ENCODE results near the gene ZNRF2.

ZNRF2 gene

GRCh38 chr7:30344513-30344912 is 60.1 kb downstream of the ZNRF2 start:
- H4K91ac ChIP-seq (ENCODE audit: low read depth, low read length, poor library complexity) = no peak overlapping the region
- no peak overlapping the region for H3K23ac ChIP-seq (ENCODE audit: low read depth, low read length, poor library complexity)
- H3K9ac ChIP-seq (ENCODE audit: low read depth, low read length, poor library complexity) = no peak overlapping the region
- no peak overlapping the region for H2AFZ ChIP-seq (ENCODE audit: low read length)
- H3K27ac ChIP-seq (replicated peaks; ENCODE audit: low read length) = no peak overlapping the region
- H3K9me3 ChIP-seq (replicated peaks in 1 of 2; ENCODE audit: control insufficient read depth in 2 of 2, insufficient read depth in 1 of 2, low read depth in 1 of 2, low read length in 2 of 2) = no peaks in the 10 kb centered on the region
- no peak overlapping the region for H2BK120ac ChIP-seq (ENCODE audit: low read depth, low read length)
- H3K18ac ChIP-seq (ENCODE audit: low read length) = no peak overlapping the region
- no peaks in the 10 kb centered on the region for H3K36me3 ChIP-seq (replicated peaks in 1 of 2; ENCODE audit: control insufficient read depth in 2 of 2, insufficient read depth in 2 of 2, low read length in 2 of 2)
- H3K4me2 ChIP-seq (ENCODE audit: insufficient read depth, low read length, poor library complexity, severe bottlenecking) = no peak overlapping the region
- no peak overlapping the region for H2BK15ac ChIP-seq (ENCODE audit: low read length)
- H2BK5ac ChIP-seq (ENCODE audit: low read length) = no peak overlapping the region
- H3K4me3 ChIP-seq (ENCODE audit: low read length in 2 of 2) = no peak overlapping the region
- no peaks in the 10 kb centered on the region for H3K79me1 ChIP-seq (ENCODE audit: low read depth, low read length)
- H2AK5ac ChIP-seq (ENCODE audit: low read depth, low read length) = no peak overlapping the region
- WGBS, 2 donors (ENCODE audit: extremely low coverage in 2 of 2, insufficient read length in 2 of 2, insufficient replicate concordance in 1 of 2) = no CpG with 5 or more reads among the region's 1 CpG
- H3K4ac ChIP-seq (ENCODE audit: low read length) = no peak overlapping the region
- H2BK12ac ChIP-seq (ENCODE audit: low read length) = no peak overlapping the region
- H3K27me3 ChIP-seq (ENCODE audit: control insufficient read depth in 3 of 3, insufficient read depth in 3 of 3, low read depth in 1 of 3, low read length in 3 of 3) = no peaks in the 10 kb centered on the region
- no peak overlapping the region for H4K8ac ChIP-seq (ENCODE audit: low read depth, low read length)
- no peak for DNase-seq (ENCODE audit: low spot score)
- no peak overlapping the region for H3K14ac ChIP-seq (ENCODE audit: low read length)
- H3K4me1 ChIP-seq (ENCODE audit: control insufficient read depth in 2 of 2, insufficient read depth in 1 of 2, low read depth in 1 of 2, low read length in 2 of 2) = no peaks in the 10 kb centered on the region

DNA sequence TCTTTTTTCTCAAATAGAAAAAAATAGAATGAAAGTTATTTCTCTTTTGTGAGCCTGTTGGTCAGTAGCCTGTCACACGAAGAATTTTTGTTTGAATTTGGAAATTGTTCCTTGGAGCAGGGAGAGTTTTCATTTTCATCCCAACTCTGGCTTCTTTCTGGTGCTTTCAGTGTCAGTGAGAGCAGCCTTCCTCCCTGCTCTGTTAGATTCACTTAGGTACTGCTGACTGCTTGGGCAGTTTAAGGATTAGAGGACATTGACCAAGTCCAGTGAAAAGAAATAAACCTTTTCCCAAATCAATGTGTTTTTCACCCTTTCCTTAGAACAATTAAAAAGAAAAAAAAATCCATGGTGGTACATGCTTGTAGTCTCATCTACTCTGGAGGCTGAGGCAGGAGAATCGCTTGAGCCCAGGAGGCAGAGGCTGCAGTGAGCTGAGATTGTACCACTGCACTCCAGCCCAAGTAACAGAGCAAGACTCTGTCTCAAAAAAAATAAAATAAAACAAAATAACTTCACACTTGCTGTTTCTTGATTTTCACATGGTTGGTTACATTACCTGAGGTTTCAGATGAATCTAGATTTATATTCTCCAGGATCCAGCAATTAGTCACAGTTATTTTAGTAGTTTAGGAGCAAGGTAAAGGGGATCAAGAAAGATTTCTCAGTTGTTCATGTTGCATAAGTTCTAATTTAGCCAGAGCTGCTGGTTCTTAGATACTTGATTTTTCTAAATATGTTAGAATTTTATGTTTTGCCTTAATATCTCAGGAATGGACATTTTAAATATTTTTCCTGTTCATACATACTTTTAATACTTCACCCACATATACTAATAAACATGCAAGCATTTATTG is 63.1 kb downstream of the ZNRF2 start:
- H3K27me3 ChIP-seq (ENCODE audit: control insufficient read depth in 3 of 3, insufficient read depth in 3 of 3, low read depth in 1 of 3, low read length in 3 of 3) = no peaks in the 10 kb centered on the region

GRCh38 chr7:30348083-30348560 is 63.7 kb downstream of the ZNRF2 start:
- no peaks in the 10 kb centered on the region for H3K36me3 ChIP-seq (replicated peaks in 1 of 2; ENCODE audit: control insufficient read depth in 2 of 2, insufficient read depth in 2 of 2, low read length in 2 of 2)
- no peak for DNase-seq (ENCODE audit: low spot score)
- WGBS, 2 donors (ENCODE audit: extremely low coverage in 2 of 2, insufficient read length in 2 of 2, insufficient replicate concordance in 1 of 2) = no CpG with 5 or more reads among the region's 2 CpGs

More for the DNA sequence above, 63.1 kb downstream of the ZNRF2 start:
- Histone ChIP-seq H3K27ac (replicated peaks; ENCODE audit: low read length) (no peak overlapping the region), H2AK5ac (ENCODE audit: low read depth, low read length) (no peak overlapping the region), H2BK15ac (ENCODE audit: low read length) (no peak overlapping the region), H3K36me3 (replicated peaks in 1 of 2; ENCODE audit: control insufficient read depth in 2 of 2, insufficient read depth in 2 of 2, low read length in 2 of 2) (no peaks in the 10 kb centered on the region), H3K14ac (ENCODE audit: low read length) (no peak overlapping the region), H3K4me1 (ENCODE audit: control insufficient read depth in 2 of 2, insufficient read depth in 1 of 2, low read depth in 1 of 2, low read length in 2 of 2) (no peaks in the 10 kb centered on the region), H3K4me3 (ENCODE audit: low read length in 2 of 2) (no peak overlapping the region), H2BK12ac (ENCODE audit: low read length) (no peak overlapping the region), H3K79me1 (ENCODE audit: low read depth, low read length) (no peaks in the 10 kb centered on the region), H2AFZ (ENCODE audit: low read length) (no peak overlapping the region), H3K4me2 (ENCODE audit: insufficient read depth, low read length, poor library complexity, severe bottlenecking) (no peak overlapping the region), H3K4ac (ENCODE audit: low read length) (no peak overlapping the region), H3K23ac (ENCODE audit: low read depth, low read length, poor library complexity) (no peak overlapping the region), H2BK120ac (ENCODE audit: low read depth, low read length) (no peak overlapping the region), H4K91ac (ENCODE audit: low read depth, low read length, poor library complexity) (no peak overlapping the region), H2BK5ac (ENCODE audit: low read length) (no peak overlapping the region), H3K18ac (ENCODE audit: low read length) (no peak overlapping the region), H3K9me3 (replicated peaks in 1 of 2; ENCODE audit: control insufficient read depth in 2 of 2, insufficient read depth in 1 of 2, low read depth in 1 of 2, low read length in 2 of 2) (no peaks in the 10 kb centered on the region), H3K9ac (ENCODE audit: low read depth, low read length, poor library complexity) (no peak overlapping the region), H4K8ac (ENCODE audit: low read depth, low read length) (no peak overlapping the region)
- DNase-seq (ENCODE audit: low spot score) = no peak
- WGBS, 2 donors (ENCODE audit: extremely low coverage in 2 of 2, insufficient read length in 2 of 2, insufficient replicate concordance in 1 of 2) = no CpG with 5 or more reads among the region's 2 CpGs

GRCh38 chr7:30349170-30349569 is 64.8 kb downstream of the ZNRF2 start:
- Histone ChIP-seq H2BK15ac (ENCODE audit: low read length) (no peak overlapping the region), H3K9me3 (replicated peaks in 1 of 2; ENCODE audit: control insufficient read depth in 2 of 2, insufficient read depth in 1 of 2, low read depth in 1 of 2, low read length in 2 of 2) (no peaks in the 10 kb centered on the region), H2AFZ (ENCODE audit: low read length) (no peak overlapping the region), H2BK5ac (ENCODE audit: low read length) (no peak overlapping the region), H4K91ac (ENCODE audit: low read depth, low read length, poor library complexity) (no peak overlapping the region), H2AK5ac (ENCODE audit: low read depth, low read length) (no peak overlapping the region), H3K79me1 (ENCODE audit: low read depth, low read length) (no peaks in the 10 kb centered on the region), H2BK12ac (ENCODE audit: low read length) (no peak overlapping the region), H3K4me2 (ENCODE audit: insufficient read depth, low read length, poor library complexity, severe bottlenecking) (no peak overlapping the region), H2BK120ac (ENCODE audit: low read depth, low read length) (no peak overlapping the region), H3K27ac (replicated peaks; ENCODE audit: low read length) (no peak overlapping the region), H3K27me3 (ENCODE audit: control insufficient read depth in 3 of 3, insufficient read depth in 3 of 3, low read depth in 1 of 3, low read length in 3 of 3) (no peaks in the 10 kb centered on the region), H3K4me3 (ENCODE audit: low read length in 2 of 2) (no peak overlapping the region), H3K23ac (ENCODE audit: low read depth, low read length, poor library complexity) (no peak overlapping the region), H3K18ac (ENCODE audit: low read length) (no peak overlapping the region), H3K36me3 (replicated peaks in 1 of 2; ENCODE audit: control insufficient read depth in 2 of 2, insufficient read depth in 2 of 2, low read length in 2 of 2) (no peaks in the 10 kb centered on the region), H3K4me1 (ENCODE audit: control insufficient read depth in 2 of 2, insufficient read depth in 1 of 2, low read depth in 1 of 2, low read length in 2 of 2) (peaks cover 0 to under 1% of the 10 kb centered on the region in 2 donors), H3K4ac (ENCODE audit: low read length) (no peak overlapping the region), H3K14ac (ENCODE audit: low read length) (no peak overlapping the region), H4K8ac (ENCODE audit: low read depth, low read length) (no peak overlapping the region), H3K9ac (ENCODE audit: low read depth, low read length, poor library complexity) (no peak overlapping the region)
- no CpG with 5 or more reads among the region's 3 CpGs for WGBS, 2 donors (ENCODE audit: extremely low coverage in 2 of 2, insufficient read length in 2 of 2, insufficient replicate concordance in 1 of 2)
- DNase-seq (ENCODE audit: low spot score) = no peak

More at GRCh38 chr7:30348083-30348560, 63.7 kb downstream of the ZNRF2 start:
- H3K4me2 ChIP-seq (ENCODE audit: insufficient read depth, low read length, poor library complexity, severe bottlenecking) = no peak overlapping the region
- H2BK15ac ChIP-seq (ENCODE audit: low read length) = no peak overlapping the region
- H3K4me1 ChIP-seq (ENCODE audit: control insufficient read depth in 2 of 2, insufficient read depth in 1 of 2, low read depth in 1 of 2, low read length in 2 of 2) = no peaks in the 10 kb centered on the region
- H3K79me1 ChIP-seq (ENCODE audit: low read depth, low read length) = no peaks in the 10 kb centered on the region
- H3K27ac ChIP-seq (replicated peaks; ENCODE audit: low read length) = no peak overlapping the region
- no peak overlapping the region for H4K91ac ChIP-seq (ENCODE audit: low read depth, low read length, poor library complexity)
- H3K18ac ChIP-seq (ENCODE audit: low read length) = no peak overlapping the region
- H3K9ac ChIP-seq (ENCODE audit: low read depth, low read length, poor library complexity) = no peak overlapping the region
- H3K23ac ChIP-seq (ENCODE audit: low read depth, low read length, poor library complexity) = no peak overlapping the region
- no peaks in the 10 kb centered on the region for H3K9me3 ChIP-seq (replicated peaks in 1 of 2; ENCODE audit: control insufficient read depth in 2 of 2, insufficient read depth in 1 of 2, low read depth in 1 of 2, low read length in 2 of 2)
- no peak overlapping the region for H3K4ac ChIP-seq (ENCODE audit: low read length)
- H2AFZ ChIP-seq (ENCODE audit: low read length) = no peak overlapping the region
- no peak overlapping the region for H2BK5ac ChIP-seq (ENCODE audit: low read length)
- H3K27me3 ChIP-seq (ENCODE audit: control insufficient read depth in 3 of 3, insufficient read depth in 3 of 3, low read depth in 1 of 3, low read length in 3 of 3) = no peaks in the 10 kb centered on the region
- H2AK5ac ChIP-seq (ENCODE audit: low read depth, low read length) = no peak overlapping the region
- H3K4me3 ChIP-seq (ENCODE audit: low read length in 2 of 2) = no peak overlapping the region
- no peak overlapping the region for H4K8ac ChIP-seq (ENCODE audit: low read depth, low read length)
- H3K14ac ChIP-seq (ENCODE audit: low read length) = no peak overlapping the region
- no peak overlapping the region for H2BK12ac ChIP-seq (ENCODE audit: low read length)
- no peak overlapping the region for H2BK120ac ChIP-seq (ENCODE audit: low read depth, low read length)
